GM12878 (cell line): ENCODE results near the gene SORBS1. TPM values are rescaled to one million over a fixed set of nuclear protein-coding genes. Genes with fewer than 3 reads are reported as not detected.

Experiments used
- ATAC-seq: fragments of 200-7000 bp; cut with Tn5 transposase; 3 replicates; pipeline ENCODE4 v1.9.1; 2020; ENCODE audit warnings: mild to moderate bottlenecking, moderate library complexity
- BruUV-seq: library from RNA; stranded (reverse); fragments of 400-500 nt; replicated peaks from 2 replicates; lab custom pipeline; 2021; lab: Mats Ljungman, UMichigan
- CTCF ChIA-PET: fragments of 300-600 bp; sonication (Branson Sonifier 250); formaldehyde crosslinking; extraction: SDS; loops from one replicate; lab custom pipeline; 2021; ENCODE audit warnings: inconsistent platforms; lab: Yijun Ruan, JAX
- POLR2A ChIA-PET: fragments of 350-600 bp; formaldehyde crosslinking; extraction: SDS; loops from one replicate; lab custom pipeline; 2021; ENCODE audit warnings: inconsistent platforms; lab: Charles Lee
- RAD21 ChIA-PET: fragments of 300-600 bp; sonication (Branson Sonifier 250); formaldehyde crosslinking; loops from one replicate; lab custom pipeline; 2023; ENCODE audit warnings: antibody characterized with exemption; ENCODE audit not compliant: unreplicated experiment; lab: Charles Lee
- SMC1A ChIA-PET: fragments of 300-600 bp; sonication (Branson Sonifier 250); formaldehyde crosslinking; loops from one replicate; lab custom pipeline; 2023; ENCODE audit not compliant: unreplicated experiment, uncharacterized antibody; lab: Charles Lee
- DNase-seq: peaks from one replicate; pipeline ENCODE4 v3.0.0-alpha.2; 2011; ENCODE audit warnings: low read depth, low spot score
- FAIRE-seq: peaks from 3 replicates; lab custom pipeline; 2011; peaks lifted over from hg19 to GRCh38; lab: Jason Lieb, UNC
- H2AFZ ChIP-seq: 2 replicates; pipeline ENCODE4 v1.6.0; 2011; ENCODE audit warnings: low read depth, low read length, control low read depth; ENCODE audit not compliant: control insufficient read depth
- H3K27ac ChIP-seq: 2 replicates; pipeline ENCODE4 v1.5.1; 2011; ENCODE audit warnings: control low read depth; ENCODE audit not compliant: control insufficient read depth, insufficient read depth
- H3K27me3 ChIP-seq, 2 experiments: replicated peaks in 1 of 2; 2 replicates each; pipeline versions ENCODE4 v1.6.0 to v1.6.1; 2011; ENCODE audit warnings: low read length in 1 of 2; ENCODE audit not compliant: control insufficient read depth in 2 of 2, insufficient read depth in 2 of 2
- H3K36me3 ChIP-seq, 2 experiments: 2 replicates each; pipeline ENCODE4 v1.5.1; 2011; ENCODE audit warnings: low read length in 1 of 2; ENCODE audit not compliant: control insufficient read depth in 2 of 2, insufficient read depth in 2 of 2
- H3K4me1 ChIP-seq: 2 replicates; pipeline ENCODE4 v1.6.1; 2011; ENCODE audit warnings: mild to moderate bottlenecking, low read length, moderate library complexity, mixed read lengths; ENCODE audit not compliant: control insufficient read depth, insufficient read depth
- H3K4me2 ChIP-seq: 2 replicates; pipeline ENCODE4 v1.6.0; 2011; ENCODE audit warnings: control low read depth; ENCODE audit not compliant: control insufficient read depth, insufficient read depth
- H3K4me3 ChIP-seq: fragments of 200-600 bp; sonication (generic); 2 replicates; pipeline ENCODE4 v1.5.1; 2016
- H3K79me2 ChIP-seq: 2 replicates; pipeline ENCODE4 v1.6.0; 2011; ENCODE audit warnings: low read length; ENCODE audit not compliant: control insufficient read depth, insufficient read depth
- H3K9ac ChIP-seq: 2 replicates; pipeline ENCODE4 v1.8.0; 2011; ENCODE audit warnings: low read length, control low read depth, mixed read lengths; ENCODE audit not compliant: control insufficient read depth, insufficient read depth
- H3K9me3 ChIP-seq: replicated peaks from 3 replicates; pipeline ENCODE4 v1.5.1; 2011; ENCODE audit warnings: mild to moderate bottlenecking, low read length; ENCODE audit not compliant: control insufficient read depth, insufficient read depth
- H4K20me1 ChIP-seq: 2 replicates; pipeline ENCODE4 v1.6.0; 2011; ENCODE audit not compliant: control insufficient read depth, insufficient read depth
- WGBS: methylation state at CpG from one replicate; pipeline ENCODE4 v1.1.6; 2016; ENCODE audit warnings: low lambda C conversion rate; ENCODE audit not compliant: insufficient replicate concordance, insufficient coverage; ENCODE audit errors: missing lambda C conversion rate; 5-methylcytosine and 5-hydroxymethylcytosine counted together
- in situ Hi-C: fragments of 300-500 bp; cut with MboI; formaldehyde crosslinking; loops from 9 replicates; pipeline ENCODE4 v1.14.3; 2018; ENCODE audit warnings: mixed read lengths
- intact Hi-C: fragments of 100-400 bp; cut with micrococcal nuclease; formaldehyde crosslinking; loops from one replicate; pipeline ENCODE4 v1.14.2; 2022; ENCODE audit not compliant: unreplicated experiment
- polyA plus RNA-seq, 11 experiments: library from polyadenylated mRNA; depleted of rRNA in 4 of 11; unstranded in 6 of 11; stranded (reverse) in 5 of 11; fragments of >200 nt; fragmentation: Nextera tagmentation in 4 of 11; fragmentation: Illumina TruSeq in 1 of 11; extraction: Ambion mirVana in 4 of 11; extraction: Trizol in 1 of 11; gene quantifications; 1 replicate in 1 of 11; 2 replicates in 10 of 11; pipeline versions ENCODE4 v1.2.1 to v1.2.3, GENCODE V29; 2011 to 2016; ENCODE audit warnings: inconsistent platforms in 2 of 11, missing spikeins in 2 of 11, low read depth in 1 of 11
- total RNA-seq, 4 experiments: library from RNA; depleted of rRNA in 3 of 4; stranded (reverse); fragments of >200 nt in 3 of 4; fragmentation: Illumina TruSeq in 1 of 4; extraction: Trizol in 1 of 4; gene quantifications; 2 replicates each; pipeline versions ENCODE4 v1.2.1 to v1.2.3, GENCODE V29; 2013 to 2021
- TF ChIP-seq, protein P1 (sequence below): fragments of 450-650 bp; IDR thresholded peaks from 2 replicates; pipeline ENCODE4 v1.6.1; 2017; ENCODE audit warnings: mild to moderate bottlenecking, moderate library complexity

SORBS1 gene
- total and polyA plus RNA-seq, 10 of the 15 experiments (the other 5 are each of a cell fraction or from before 2014, with no cell fraction given), result 0.13 to 0.75 (median 0.39) TPM

DNA sequence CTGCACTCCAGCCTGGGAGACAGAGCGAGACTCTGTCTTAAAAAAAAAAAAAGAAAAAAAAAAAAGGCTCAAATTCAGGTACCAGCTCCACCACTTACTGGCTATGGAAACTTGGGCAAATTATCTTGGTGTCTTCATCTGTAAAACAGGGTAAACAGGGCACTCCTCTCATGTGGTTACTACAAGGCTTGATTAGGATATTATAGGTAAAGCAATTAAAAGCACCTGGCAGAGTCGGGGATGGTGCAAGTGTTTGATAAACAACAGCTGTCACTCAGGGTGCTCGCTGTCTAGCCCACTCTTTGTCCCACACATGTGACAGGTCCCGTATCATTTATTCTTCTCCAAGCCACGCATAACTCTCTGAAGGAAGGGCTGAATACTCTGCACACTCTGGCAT lies 96.9 kb downstream of the SORBS1 start:
- no peak overlapping the region for H3K4me2 ChIP-seq
- ChIA-PET RAD21 (no interaction called here), CTCF (interaction anchor here (1.1 kb wide), 1 partner anchor 18 kb away, joined by 3 read pairs; no protein-coding TSS in a partner anchor), SMC1A (no interaction called here), POLR2A (no interaction called here)
- no peaks in the 10 kb centered on the region for H3K79me2 ChIP-seq
- 31% methylated on average over 4 of the region's 5 CpGs for WGBS
- BruUV-seq, result no TSS peak
- H2AFZ ChIP-seq, result no peak overlapping the region
- H3K27me3 ChIP-seq, result peaks cover 0 to 2% of the 10 kb centered on the region in 2 experiments; a peak in 1 of 4 replicates
- H3K27ac ChIP-seq, result no peak overlapping the region
- no peak for FAIRE-seq
- no peaks in the 10 kb centered on the region for H3K9me3 ChIP-seq
- no peak for ATAC-seq
- H3K4me3 ChIP-seq, result no peak overlapping the region
- in situ Hi-C loops (no loop called here), intact Hi-C loops (no loop called here)
- H3K4me1 ChIP-seq, result no peaks in the 10 kb centered on the region
- no peak overlapping the region for H3K9ac ChIP-seq
- H3K36me3 ChIP-seq, result no peaks in the 10 kb centered on the region
- no peak for DNase-seq
- TF ChIP-seq, protein P1, sequence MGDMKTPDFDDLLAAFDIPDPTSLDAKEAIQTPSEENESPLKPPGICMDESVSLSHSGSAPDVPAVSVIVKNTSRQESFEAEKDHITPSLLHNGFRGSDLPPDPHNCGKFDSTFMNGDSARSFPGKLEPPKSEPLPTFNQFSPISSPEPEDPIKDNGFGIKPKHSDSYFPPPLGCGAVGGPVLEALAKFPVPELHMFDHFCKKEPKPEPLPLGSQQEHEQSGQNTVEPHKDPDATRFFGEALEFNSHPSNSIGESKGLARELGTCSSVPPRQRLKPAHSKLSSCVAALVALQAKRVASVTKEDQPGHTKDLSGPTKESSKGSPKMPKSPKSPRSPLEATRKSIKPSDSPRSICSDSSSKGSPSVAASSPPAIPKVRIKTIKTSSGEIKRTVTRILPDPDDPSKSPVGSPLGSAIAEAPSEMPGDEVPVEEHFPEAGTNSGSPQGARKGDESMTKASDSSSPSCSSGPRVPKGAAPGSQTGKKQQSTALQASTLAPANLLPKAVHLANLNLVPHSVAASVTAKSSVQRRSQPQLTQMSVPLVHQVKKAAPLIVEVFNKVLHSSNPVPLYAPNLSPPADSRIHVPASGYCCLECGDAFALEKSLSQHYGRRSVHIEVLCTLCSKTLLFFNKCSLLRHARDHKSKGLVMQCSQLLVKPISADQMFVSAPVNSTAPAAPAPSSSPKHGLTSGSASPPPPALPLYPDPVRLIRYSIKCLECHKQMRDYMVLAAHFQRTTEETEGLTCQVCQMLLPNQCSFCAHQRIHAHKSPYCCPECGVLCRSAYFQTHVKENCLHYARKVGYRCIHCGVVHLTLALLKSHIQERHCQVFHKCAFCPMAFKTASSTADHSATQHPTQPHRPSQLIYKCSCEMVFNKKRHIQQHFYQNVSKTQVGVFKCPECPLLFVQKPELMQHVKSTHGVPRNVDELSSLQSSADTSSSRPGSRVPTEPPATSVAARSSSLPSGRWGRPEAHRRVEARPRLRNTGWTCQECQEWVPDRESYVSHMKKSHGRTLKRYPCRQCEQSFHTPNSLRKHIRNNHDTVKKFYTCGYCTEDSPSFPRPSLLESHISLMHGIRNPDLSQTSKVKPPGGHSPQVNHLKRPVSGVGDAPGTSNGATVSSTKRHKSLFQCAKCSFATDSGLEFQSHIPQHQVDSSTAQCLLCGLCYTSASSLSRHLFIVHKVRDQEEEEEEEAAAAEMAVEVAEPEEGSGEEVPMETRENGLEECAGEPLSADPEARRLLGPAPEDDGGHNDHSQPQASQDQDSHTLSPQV, result no peak
- H4K20me1 ChIP-seq, result no peaks in the 10 kb centered on the region
